Hematopoietic multipotent progenitor cell treated with erythropoietin and hydrocortisone succinate and interleukin-3 and kit ligand, for 4 days (in vitro differentiated cells): Measurements from ENCODE around the gene OGG1.
A peak's percentile ranks its signal among the peaks of the same experiment; 100 is the strongest.

ENCODE experiments used
- DNase-seq: peaks from one replicate; pipeline ENCODE4 v3.0.0-alpha.2; 2015

Gene OGG1

GRCh38 chr3:9749645-9750555 lies at the start of gene OGG1:
TSS of gene OGG1 (plus strand) at chr3:9749952. CDS start at chr3:9750287, 335 bp downstream.
- DNase-seq, result peak; percentile 100

GRCh38 chr3:9700536-9700935 lies 49.2 kb upstream of the OGG1 start:
- DNase-seq, result no peak

GRCh38 chr3:9701006-9701405 lies 48.7 kb upstream of the OGG1 start:
- DNase-seq, result no peak

- DNase-seq, result no peak
Measured at GRCh38 chr3:9701711-9702110, 48.0 kb upstream of the OGG1 start.

GRCh38 chr3:9703240-9703639 lies 46.5 kb upstream of the OGG1 start:
- no peak for DNase-seq

- peak; percentile 31 for DNase-seq
Measured at GRCh38 chr3:9703736-9704346, 45.9 kb upstream of the OGG1 start, which contains the start of gene CPNE9. TSS of gene CPNE9 (plus strand) at chr3:9703833. CDS start at chr3:9703997, 164 bp downstream.

- peak; percentile 61 for DNase-seq
Measured at GRCh38 chr3:9704347-9705322, 45.1 kb upstream of the OGG1 start.

GRCh38 chr3:9710174-9710739 lies 39.5 kb upstream of the OGG1 start:
- DNase-seq, result no peak

- no peak for DNase-seq
Measured at GRCh38 chr3:9712415-9712814, 37.3 kb upstream of the OGG1 start.

GRCh38 chr3:9713142-9713541 lies 36.6 kb upstream of the OGG1 start:
- no peak for DNase-seq

- DNase-seq, result peak; percentile 39
Measured at GRCh38 chr3:9715136-9715535, 34.6 kb upstream of the OGG1 start.

- DNase-seq, result peak; percentile 95
Measured at GRCh38 chr3:9715764-9716437, 33.9 kb upstream of the OGG1 start.

- DNase-seq, result no peak
Measured at GRCh38 chr3:9716801-9717555, 32.8 kb upstream of the OGG1 start.

- no peak for DNase-seq
Measured at GRCh38 chr3:9717563-9717962, 32.2 kb upstream of the OGG1 start.

- no peak for DNase-seq
Measured at GRCh38 chr3:9718118-9718517, 31.6 kb upstream of the OGG1 start.

- DNase-seq, result no peak
Measured at GRCh38 chr3:9721015-9721699, 28.6 kb upstream of the OGG1 start.

GRCh38 chr3:9721700-9722060 lies 28.1 kb upstream of the OGG1 start:
- DNase-seq, result no peak

GRCh38 chr3:9725775-9726515 lies 23.8 kb upstream of the OGG1 start:
- no peak for DNase-seq

- DNase-seq, result peak; percentile 86
Measured at GRCh38 chr3:9727041-9727595, 22.6 kb upstream of the OGG1 start.

GRCh38 chr3:9727743-9728142 lies 22.0 kb upstream of the OGG1 start:
- DNase-seq, result peak; percentile 14
